ENCODE measurements around the gene PTPRM.
A peak's percentile ranks its signal among the peaks of the same experiment; 100 is the strongest.

The PTPRM gene

DNA sequence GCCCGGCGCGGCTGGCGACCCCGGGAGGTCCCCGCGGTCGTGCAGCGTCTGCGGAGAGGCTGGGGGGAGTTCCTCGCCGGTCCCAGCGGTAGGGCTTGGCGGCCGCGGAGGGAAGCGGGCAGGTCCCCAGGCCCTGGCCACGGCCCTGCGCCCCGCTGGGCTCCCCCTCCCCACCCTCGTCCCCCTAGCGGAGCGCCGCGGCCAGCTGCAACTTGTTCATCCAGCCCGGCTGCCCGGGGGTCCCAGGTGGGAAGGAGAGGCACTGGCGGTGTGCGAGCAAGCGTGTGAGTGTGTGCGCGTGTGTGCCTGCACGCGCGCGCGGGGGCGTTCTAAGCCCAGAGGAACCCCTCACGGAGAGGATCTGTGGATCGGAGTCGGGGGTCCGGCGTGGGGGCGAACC is 1.3 kb downstream of the PTPRM start:
- no peaks in the 10 kb centered on the region for H3K36me3 ChIP-seq (ENCODE audit: insufficient read depth, low read length)
- no peaks in the 10 kb centered on the region for H3K27me3 ChIP-seq (ENCODE audit: control insufficient read depth in 1 of 2, insufficient read depth in 2 of 2, low read length in 2 of 2)
- H3K9me3 ChIP-seq (ENCODE audit: low read length) = no peaks in the 10 kb centered on the region
- H3K9ac ChIP-seq (ENCODE audit: low read length) = peak overlapping the region; percentile 31
- peak overlapping the region; percentile 71 to 99 for H3K4me3 ChIP-seq (ENCODE audit: low read depth in 1 of 2, low read length in 2 of 2)
- peak overlapping the region; percentile 97 for H3K27ac ChIP-seq (ENCODE audit: low read depth, low read length)
- H3K4me1 ChIP-seq (ENCODE audit: insufficient read depth, low read length) = peaks cover 26% of the 10 kb centered on the region

DNA sequence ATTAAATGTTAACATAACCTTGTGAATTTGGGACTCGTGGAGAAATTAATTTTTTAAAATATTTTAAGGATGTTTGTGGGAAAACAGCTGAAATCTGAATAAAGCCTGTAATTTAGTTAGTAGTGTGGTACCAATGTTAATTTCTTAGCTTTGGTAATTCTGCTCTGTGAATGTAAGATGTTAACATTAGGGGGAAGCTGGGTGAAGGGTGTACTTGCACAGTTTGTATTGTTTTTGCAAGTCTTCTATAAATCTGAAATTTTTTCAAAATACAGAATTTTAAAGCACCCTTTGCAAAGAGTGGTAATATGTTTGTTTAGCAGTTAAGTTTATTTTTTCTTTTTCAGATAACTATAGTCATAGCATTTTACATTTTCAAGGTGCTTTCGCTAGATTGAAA is 4.5 kb downstream of the PTPRM start:
- Histone ChIP-seq H3K36me3 (ENCODE audit: insufficient read depth, low read length) (no peaks in the 10 kb centered on the region), H3K27ac (ENCODE audit: low read depth, low read length) (no peak overlapping the region), H3K27me3 (ENCODE audit: control insufficient read depth in 1 of 2, insufficient read depth in 2 of 2, low read length in 2 of 2) (no peaks in the 10 kb centered on the region), H3K4me3 (ENCODE audit: low read depth in 1 of 2, low read length in 2 of 2) (no peak overlapping the region), H3K9me3 (ENCODE audit: low read length) (no peaks in the 10 kb centered on the region), H3K9ac (ENCODE audit: low read length) (no peak overlapping the region), H3K4me1 (ENCODE audit: insufficient read depth, low read length) (peaks cover 15% of the 10 kb centered on the region)

DNA sequence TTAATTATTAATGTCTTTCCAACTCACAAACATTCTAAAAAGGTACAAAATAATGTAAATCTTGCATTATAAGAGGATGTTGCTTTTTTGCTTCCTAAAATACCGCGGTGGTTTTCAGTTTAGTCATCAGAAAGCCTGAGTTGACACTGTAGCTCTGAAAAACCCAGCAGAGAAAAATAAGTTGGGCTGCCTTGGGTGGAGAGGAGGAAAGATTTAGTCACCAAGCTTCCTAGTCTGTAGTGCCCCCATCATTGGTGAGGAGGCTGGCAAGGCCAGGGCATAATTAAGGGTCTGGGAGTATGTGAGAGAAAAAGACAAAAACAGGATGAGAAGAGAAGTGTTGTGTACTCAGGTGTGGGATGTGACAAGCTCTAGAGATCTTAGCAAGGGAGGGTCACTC is 5.7 kb downstream of the PTPRM start:
- no peak overlapping the region for H3K9ac ChIP-seq (ENCODE audit: low read length)
- H3K36me3 ChIP-seq (ENCODE audit: insufficient read depth, low read length) = no peaks in the 10 kb centered on the region
- H3K27me3 ChIP-seq (ENCODE audit: control insufficient read depth in 1 of 2, insufficient read depth in 2 of 2, low read length in 2 of 2) = no peaks in the 10 kb centered on the region
- no peak overlapping the region for H3K4me3 ChIP-seq (ENCODE audit: low read depth in 1 of 2, low read length in 2 of 2)
- H3K27ac ChIP-seq (ENCODE audit: low read depth, low read length) = no peak overlapping the region
- H3K4me1 ChIP-seq (ENCODE audit: insufficient read depth, low read length) = peaks cover 20% of the 10 kb centered on the region
- no peaks in the 10 kb centered on the region for H3K9me3 ChIP-seq (ENCODE audit: low read length)

DNA sequence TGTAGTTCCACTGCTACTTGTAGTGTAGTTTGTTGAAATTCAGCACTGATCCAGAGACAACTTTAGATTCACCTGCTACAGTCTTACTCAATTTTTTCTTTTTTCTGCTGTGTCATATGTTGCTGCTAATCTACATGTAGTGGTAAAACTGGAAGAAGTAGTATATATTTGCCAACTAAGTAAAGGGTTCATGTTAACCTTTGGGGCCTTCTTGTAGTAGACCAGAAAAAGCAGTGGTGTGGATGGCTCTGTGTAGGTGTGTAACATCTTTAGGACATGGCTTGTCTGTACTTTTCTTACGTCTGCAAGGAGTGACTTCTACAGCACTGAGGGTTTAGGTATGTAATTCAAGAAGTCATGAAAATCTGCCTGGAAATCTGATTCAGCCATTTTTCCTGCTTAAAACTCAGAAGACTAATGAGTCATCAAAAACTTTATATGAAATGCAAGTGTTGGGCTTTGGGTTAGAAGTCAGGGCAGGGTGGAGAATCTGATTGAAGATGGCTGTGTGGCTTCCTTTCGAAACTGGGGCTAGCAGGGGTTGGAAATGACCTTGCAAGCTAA is 8.4 kb downstream of the PTPRM start:
- no peak overlapping the region for H3K9ac ChIP-seq (ENCODE audit: low read length)
- no peak overlapping the region for H3K27ac ChIP-seq (ENCODE audit: low read depth, low read length)
- peaks cover 16% of the 10 kb centered on the region for H3K4me1 ChIP-seq (ENCODE audit: insufficient read depth, low read length)

DNA sequence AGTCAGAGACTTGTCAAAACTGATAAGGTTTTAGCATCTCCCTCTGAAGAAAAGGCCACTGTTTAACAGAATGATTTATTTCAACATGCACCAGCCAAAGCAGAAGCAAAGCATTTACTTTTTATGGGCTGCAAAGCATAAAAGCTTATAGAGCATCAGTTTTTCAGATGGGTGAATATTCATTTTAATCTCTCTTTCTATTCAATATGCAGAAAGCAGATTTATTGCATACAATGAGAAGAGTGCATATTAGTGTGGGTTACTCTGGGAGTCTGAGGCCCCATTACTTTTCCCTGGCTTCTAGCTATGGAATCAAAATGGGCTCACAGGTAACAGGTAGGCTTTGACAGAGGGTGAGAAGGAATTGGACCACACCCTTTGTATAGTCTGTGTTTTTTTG is 9.0 kb downstream of the PTPRM start:
- Histone ChIP-seq H3K4me3 (ENCODE audit: low read depth in 1 of 2, low read length in 2 of 2) (no peak overlapping the region), H3K9ac (ENCODE audit: low read length) (no peak overlapping the region), H3K9me3 (ENCODE audit: low read length) (no peaks in the 10 kb centered on the region), H3K4me1 (ENCODE audit: insufficient read depth, low read length) (peaks cover 16% of the 10 kb centered on the region), H3K27ac (ENCODE audit: low read depth, low read length) (no peak overlapping the region), H3K27me3 (ENCODE audit: control insufficient read depth in 1 of 2, insufficient read depth in 2 of 2, low read length in 2 of 2) (no peaks in the 10 kb centered on the region), H3K36me3 (ENCODE audit: insufficient read depth, low read length) (no peaks in the 10 kb centered on the region)

More for the DNA sequence above, 8.4 kb downstream of the PTPRM start:
- no peaks in the 10 kb centered on the region for H3K36me3 ChIP-seq (ENCODE audit: insufficient read depth, low read length)
- H3K27me3 ChIP-seq (ENCODE audit: control insufficient read depth in 1 of 2, insufficient read depth in 2 of 2, low read length in 2 of 2) = no peaks in the 10 kb centered on the region
- no peak overlapping the region for H3K4me3 ChIP-seq (ENCODE audit: low read depth in 1 of 2, low read length in 2 of 2)
- H3K9me3 ChIP-seq (ENCODE audit: low read length) = no peaks in the 10 kb centered on the region

DNA sequence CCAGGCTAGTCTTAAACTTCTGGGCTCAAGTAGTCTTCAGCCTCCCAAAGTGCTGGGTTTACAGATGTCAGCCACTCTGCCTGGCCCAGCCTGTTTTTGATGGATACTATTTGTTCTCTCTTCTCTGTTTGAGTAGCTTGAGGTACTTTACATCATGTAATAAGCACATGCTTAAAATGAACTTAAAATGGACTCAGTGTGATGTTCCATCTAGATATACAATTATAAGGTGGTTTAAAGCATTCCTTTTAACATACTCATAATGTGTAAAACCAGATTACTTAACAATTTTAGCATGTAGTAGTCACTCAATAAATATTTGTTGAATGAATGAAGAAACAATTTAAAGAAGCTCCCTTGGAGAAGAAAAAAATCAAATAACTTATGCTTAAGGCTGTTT is 9.6 kb downstream of the PTPRM start:
- Histone ChIP-seq H3K27me3 (ENCODE audit: control insufficient read depth in 1 of 2, insufficient read depth in 2 of 2, low read length in 2 of 2) (no peaks in the 10 kb centered on the region), H3K9ac (ENCODE audit: low read length) (no peak overlapping the region), H3K9me3 (ENCODE audit: low read length) (no peaks in the 10 kb centered on the region), H3K27ac (ENCODE audit: low read depth, low read length) (no peak overlapping the region), H3K36me3 (ENCODE audit: insufficient read depth, low read length) (no peaks in the 10 kb centered on the region), H3K4me1 (ENCODE audit: insufficient read depth, low read length) (peaks cover 16% of the 10 kb centered on the region), H3K4me3 (ENCODE audit: low read depth in 1 of 2, low read length in 2 of 2) (no peak overlapping the region)

DNA sequence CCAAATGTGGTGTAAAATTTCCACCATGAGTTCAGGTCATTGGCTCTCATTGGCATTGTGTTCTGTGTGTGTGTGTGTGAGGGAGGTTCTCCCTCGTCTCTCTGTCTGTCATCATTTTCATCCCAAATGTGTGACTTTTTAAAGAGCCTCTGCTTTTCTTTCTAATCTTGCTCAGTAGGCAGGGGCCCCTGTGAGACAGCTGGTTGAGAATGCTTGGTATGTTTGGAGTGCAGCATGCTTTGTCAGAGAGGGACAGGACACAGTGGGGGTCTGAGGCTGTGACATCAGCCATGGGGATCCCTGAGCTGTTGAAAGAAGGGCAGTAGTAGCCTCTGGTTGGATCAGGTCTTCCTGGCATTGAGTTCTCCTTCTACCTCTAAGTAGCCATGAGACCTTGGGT is 10.6 kb downstream of the PTPRM start:
- Histone ChIP-seq H3K27ac (ENCODE audit: low read depth, low read length) (no peak overlapping the region), H3K4me3 (ENCODE audit: low read depth in 1 of 2, low read length in 2 of 2) (no peak overlapping the region), H3K27me3 (ENCODE audit: control insufficient read depth in 1 of 2, insufficient read depth in 2 of 2, low read length in 2 of 2) (no peaks in the 10 kb centered on the region), H3K9me3 (ENCODE audit: low read length) (no peaks in the 10 kb centered on the region), H3K4me1 (ENCODE audit: insufficient read depth, low read length) (peaks cover 16% of the 10 kb centered on the region), H3K36me3 (ENCODE audit: insufficient read depth, low read length) (no peaks in the 10 kb centered on the region), H3K9ac (ENCODE audit: low read length) (no peak overlapping the region)

DNA sequence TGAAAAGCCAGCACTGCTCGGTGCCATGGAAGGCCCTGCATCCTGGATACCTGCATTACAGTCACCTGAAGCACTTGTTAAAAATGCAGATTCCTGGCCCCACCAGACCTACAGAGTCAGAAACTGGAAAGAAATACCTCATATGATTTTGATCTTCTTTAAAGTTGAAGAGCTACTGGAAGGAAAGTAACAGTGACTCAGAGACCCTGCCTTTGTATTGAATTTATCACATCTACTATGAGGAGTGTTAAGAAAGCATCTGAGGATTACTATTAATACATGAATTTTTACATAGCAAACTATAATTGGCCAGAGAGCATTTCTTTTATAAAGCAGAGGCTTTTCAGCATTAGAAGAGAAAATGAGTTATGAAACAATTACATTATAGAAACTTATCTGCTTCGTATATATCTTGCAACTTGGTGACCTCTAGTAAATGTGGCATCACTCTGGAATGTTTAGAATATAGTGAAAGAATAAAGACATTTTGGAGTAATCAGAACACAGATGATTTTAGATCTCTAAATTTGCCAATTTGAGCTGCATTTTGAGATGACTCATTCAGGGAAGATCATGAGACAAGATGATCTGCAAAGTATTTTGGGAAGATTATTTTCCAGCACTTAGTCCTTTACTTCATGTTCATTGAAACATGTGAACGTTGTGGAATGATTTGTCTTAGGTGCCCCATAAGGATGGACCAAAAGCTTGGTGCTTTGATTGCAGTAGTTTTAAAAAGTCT is 12.2 kb downstream of the PTPRM start:
- Histone ChIP-seq H3K9me3 (ENCODE audit: low read length) (no peaks in the 10 kb centered on the region), H3K4me1 (ENCODE audit: insufficient read depth, low read length) (peaks cover 16% of the 10 kb centered on the region), H3K36me3 (ENCODE audit: insufficient read depth, low read length) (no peaks in the 10 kb centered on the region), H3K4me3 (ENCODE audit: low read depth in 1 of 2, low read length in 2 of 2) (no peak overlapping the region), H3K27ac (ENCODE audit: low read depth, low read length) (no peak overlapping the region), H3K9ac (ENCODE audit: low read length) (no peak overlapping the region), H3K27me3 (ENCODE audit: control insufficient read depth in 1 of 2, insufficient read depth in 2 of 2, low read length in 2 of 2) (no peaks in the 10 kb centered on the region)

DNA sequence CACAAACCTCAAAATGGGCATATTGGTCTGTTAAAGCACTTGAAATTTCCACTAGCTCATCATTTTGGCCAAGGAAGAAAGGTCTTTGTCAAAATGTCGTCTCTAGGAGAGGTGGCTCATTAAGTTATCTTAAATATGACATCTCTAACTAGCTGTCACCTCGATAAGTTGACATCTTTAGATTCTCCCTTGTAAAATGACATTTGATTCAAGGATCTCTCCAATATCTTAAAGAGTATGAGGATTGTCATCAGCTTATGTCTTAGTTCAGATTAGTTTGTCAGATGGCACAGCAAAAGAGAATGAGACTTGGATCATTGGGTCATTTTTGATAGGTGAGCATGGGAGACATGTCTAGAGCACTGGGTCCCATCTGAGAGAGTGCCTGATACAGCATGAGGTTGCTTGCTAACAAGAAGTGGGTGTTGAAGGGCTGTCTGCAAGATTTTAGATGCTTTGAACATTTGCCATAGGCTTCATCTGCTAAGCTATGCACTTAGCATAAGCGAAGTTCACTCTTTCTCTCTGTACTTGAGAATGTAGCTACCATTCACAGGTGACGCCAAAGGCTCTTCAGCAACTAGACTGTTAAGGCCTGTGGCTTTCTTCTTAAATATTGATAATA is 12.9 kb downstream of the PTPRM start:
- H3K4me3 ChIP-seq (ENCODE audit: low read depth in 1 of 2, low read length in 2 of 2) = no peak overlapping the region
- no peaks in the 10 kb centered on the region for H3K36me3 ChIP-seq (ENCODE audit: insufficient read depth, low read length)
- H3K9me3 ChIP-seq (ENCODE audit: low read length) = no peaks in the 10 kb centered on the region
- peaks cover 23% of the 10 kb centered on the region for H3K4me1 ChIP-seq (ENCODE audit: insufficient read depth, low read length)
- H3K9ac ChIP-seq (ENCODE audit: low read length) = no peak overlapping the region
- H3K27ac ChIP-seq (ENCODE audit: low read depth, low read length) = no peak overlapping the region
- no peaks in the 10 kb centered on the region for H3K27me3 ChIP-seq (ENCODE audit: control insufficient read depth in 1 of 2, insufficient read depth in 2 of 2, low read length in 2 of 2)

DNA sequence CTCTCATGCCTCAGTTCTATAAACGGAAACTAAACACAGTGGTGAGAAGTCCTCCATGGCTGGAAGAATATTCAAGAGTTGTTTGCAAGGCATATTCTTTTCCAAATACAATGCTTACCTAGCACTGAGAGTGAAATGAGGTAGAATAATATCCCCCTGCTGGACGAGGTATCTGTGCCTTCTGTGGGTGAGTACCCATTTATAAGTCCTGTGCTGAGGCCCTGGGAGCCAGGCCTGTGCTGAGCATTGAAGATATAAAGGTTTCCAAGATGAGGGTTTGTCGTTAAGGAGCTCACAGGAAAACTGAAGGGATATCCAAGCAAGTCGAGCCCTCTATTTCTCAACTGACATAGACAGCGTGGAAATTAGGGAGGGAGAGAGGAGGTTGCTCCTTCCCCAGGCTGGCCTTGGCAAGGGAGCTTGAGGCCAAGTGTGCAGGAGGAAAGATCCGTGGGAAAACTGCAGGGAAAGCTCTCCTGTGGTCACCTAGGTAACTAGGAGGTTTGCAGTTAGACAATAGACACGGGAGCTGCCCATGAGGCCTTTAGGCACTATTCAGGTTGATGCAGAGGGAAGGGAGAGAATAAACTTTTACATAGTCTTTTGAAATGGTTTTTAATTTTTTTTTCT is 17.6 kb downstream of the PTPRM start:
- Histone ChIP-seq H3K4me1 (ENCODE audit: insufficient read depth, low read length) (peaks cover 15% of the 10 kb centered on the region), H3K27me3 (ENCODE audit: control insufficient read depth in 1 of 2, insufficient read depth in 2 of 2, low read length in 2 of 2) (no peaks in the 10 kb centered on the region), H3K9me3 (ENCODE audit: low read length) (no peaks in the 10 kb centered on the region), H3K9ac (ENCODE audit: low read length) (no peak overlapping the region), H3K4me3 (ENCODE audit: low read depth in 1 of 2, low read length in 2 of 2) (no peak overlapping the region), H3K27ac (ENCODE audit: low read depth, low read length) (no peak overlapping the region), H3K36me3 (ENCODE audit: insufficient read depth, low read length) (no peaks in the 10 kb centered on the region)

DNA sequence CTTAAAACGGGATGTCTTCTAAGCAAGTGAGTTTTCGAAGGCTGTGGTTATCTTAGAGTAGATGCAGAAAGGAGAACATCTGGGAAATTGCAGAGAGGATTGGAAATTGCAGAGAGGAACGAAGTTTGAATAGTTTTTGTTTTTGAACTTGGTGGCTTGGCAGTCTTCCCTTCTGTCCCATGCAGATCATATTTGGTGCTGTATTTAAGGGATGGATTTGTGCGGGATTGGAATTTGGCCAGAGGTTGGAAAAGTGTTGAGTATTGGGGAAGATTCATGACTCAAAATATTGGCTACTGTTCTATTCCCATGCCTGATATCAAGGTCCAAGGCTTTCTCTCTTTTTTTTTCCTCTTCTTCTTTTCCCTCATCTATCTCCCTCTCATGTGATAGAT is 18.2 kb downstream of the PTPRM start:
- Histone ChIP-seq H3K36me3 (ENCODE audit: insufficient read depth, low read length) (no peaks in the 10 kb centered on the region), H3K9me3 (ENCODE audit: low read length) (no peaks in the 10 kb centered on the region), H3K27ac (ENCODE audit: low read depth, low read length) (no peak overlapping the region), H3K9ac (ENCODE audit: low read length) (no peak overlapping the region), H3K4me3 (ENCODE audit: low read depth in 1 of 2, low read length in 2 of 2) (no peak overlapping the region), H3K4me1 (ENCODE audit: insufficient read depth, low read length) (peaks cover 15% of the 10 kb centered on the region), H3K27me3 (ENCODE audit: control insufficient read depth in 1 of 2, insufficient read depth in 2 of 2, low read length in 2 of 2) (no peaks in the 10 kb centered on the region)
